HG03097 (cell line): ENCODE measurements around the gene PLOD1.
"Not testable (repeated sequence)": the region's sequence is repeated elsewhere in the genome, so short reads cannot be mapped to it uniquely, and the experiment has no call there.

Experiments used
- ATAC-seq: cut with Tn5 transposase; IDR thresholded peaks from one replicate; pipeline ENCODE4 v1.9.1; 2021; ENCODE audit not compliant: unreplicated experiment, low FRiP score

PLOD1 gene

GRCh38 chr1:11935733-11936132 is 1.2 kb downstream of the PLOD1 start:
- ATAC-seq: not testable (repeated sequence)

GRCh38 chr1:11938722-11939526 is 4.4 kb downstream of the PLOD1 start:
- ATAC-seq: no peak

GRCh38 chr1:11939794-11940193 is 5.3 kb downstream of the PLOD1 start:
- not testable (repeated sequence) for ATAC-seq

- no peak for ATAC-seq
Observed at GRCh38 chr1:11940260-11940921, 5.9 kb downstream of the PLOD1 start.

- ATAC-seq: no peak
Observed at GRCh38 chr1:11942280-11942679, 7.8 kb downstream of the PLOD1 start.

- ATAC-seq: no peak
Observed at GRCh38 chr1:11943619-11944018, 9.1 kb downstream of the PLOD1 start.

- ATAC-seq: no peak
Observed at GRCh38 chr1:11944358-11944931, 9.9 kb downstream of the PLOD1 start.

- ATAC-seq: no peak
Observed at GRCh38 chr1:11946647-11947046, 12.1 kb downstream of the PLOD1 start.

GRCh38 chr1:11948822-11949458 is 14.4 kb downstream of the PLOD1 start:
- no peak for ATAC-seq

GRCh38 chr1:11951901-11952300 is 17.4 kb downstream of the PLOD1 start:
- ATAC-seq: no peak

GRCh38 chr1:11952455-11953109 is 18.1 kb downstream of the PLOD1 start:
- no peak for ATAC-seq

GRCh38 chr1:11955221-11955620 is 20.7 kb downstream of the PLOD1 start:
- ATAC-seq: no peak

GRCh38 chr1:11957398-11957797 is 22.9 kb downstream of the PLOD1 start:
- no peak for ATAC-seq

- no peak for ATAC-seq
Observed at GRCh38 chr1:11957897-11958296, 23.4 kb downstream of the PLOD1 start.

GRCh38 chr1:11960276-11960675 is 25.8 kb downstream of the PLOD1 start:
- ATAC-seq: no peak

- no peak for ATAC-seq
Observed at GRCh38 chr1:11960715-11961114, 26.2 kb downstream of the PLOD1 start.

GRCh38 chr1:11961230-11961629 is 26.7 kb downstream of the PLOD1 start:
- ATAC-seq: no peak

- no peak for ATAC-seq
Observed at GRCh38 chr1:11963622-11964021, 29.1 kb downstream of the PLOD1 start.

GRCh38 chr1:11964656-11965055 is 30.1 kb downstream of the PLOD1 start:
- no peak for ATAC-seq

- no peak for ATAC-seq
Observed at GRCh38 chr1:11967028-11967547, 32.6 kb downstream of the PLOD1 start.
